NB4 (cell line): ENCODE data around the gene RGS10.
"Not testable (repeated sequence)": the region's sequence is repeated elsewhere in the genome, so short reads cannot be mapped to it uniquely, and the experiment has no call there.

Experiments
- POLR2A ChIP-seq: IDR thresholded peaks from 2 replicates; pipeline ENCODE4 v1.6.1; 2011; ENCODE audit warnings: mild to moderate bottlenecking; ENCODE audit not compliant: insufficient read length; ENCODE audit errors: extremely low read depth
- TF ChIP-seq, protein P1 (sequence below): IDR thresholded peaks from one replicate; pipeline ENCODE4 v1.5.1; 2012; ENCODE audit warnings: low read depth, low read length

- TF ChIP-seq, protein P1, sequence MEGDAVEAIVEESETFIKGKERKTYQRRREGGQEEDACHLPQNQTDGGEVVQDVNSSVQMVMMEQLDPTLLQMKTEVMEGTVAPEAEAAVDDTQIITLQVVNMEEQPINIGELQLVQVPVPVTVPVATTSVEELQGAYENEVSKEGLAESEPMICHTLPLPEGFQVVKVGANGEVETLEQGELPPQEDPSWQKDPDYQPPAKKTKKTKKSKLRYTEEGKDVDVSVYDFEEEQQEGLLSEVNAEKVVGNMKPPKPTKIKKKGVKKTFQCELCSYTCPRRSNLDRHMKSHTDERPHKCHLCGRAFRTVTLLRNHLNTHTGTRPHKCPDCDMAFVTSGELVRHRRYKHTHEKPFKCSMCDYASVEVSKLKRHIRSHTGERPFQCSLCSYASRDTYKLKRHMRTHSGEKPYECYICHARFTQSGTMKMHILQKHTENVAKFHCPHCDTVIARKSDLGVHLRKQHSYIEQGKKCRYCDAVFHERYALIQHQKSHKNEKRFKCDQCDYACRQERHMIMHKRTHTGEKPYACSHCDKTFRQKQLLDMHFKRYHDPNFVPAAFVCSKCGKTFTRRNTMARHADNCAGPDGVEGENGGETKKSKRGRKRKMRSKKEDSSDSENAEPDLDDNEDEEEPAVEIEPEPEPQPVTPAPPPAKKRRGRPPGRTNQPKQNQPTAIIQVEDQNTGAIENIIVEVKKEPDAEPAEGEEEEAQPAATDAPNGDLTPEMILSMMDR: not testable (repeated sequence)
- TF ChIP-seq POLR2A: not testable (repeated sequence)
Observed at GRCh38 chr10:119532791-119533190, 9.7 kb downstream of the RGS10 start.
